ENCODE measurements around the gene CD2AP. TPM values are rescaled to one million over a fixed set of nuclear protein-coding genes. Genes with fewer than 3 reads are reported as not detected.

The CD2AP gene
- total RNA-seq, 3 donors from 2014 or later: 61.7 to 173 (median 104) TPM

GRCh38 chr6:47484616-47485015, 7.0 kb downstream of the CD2AP start:
- intact Hi-C loops (cut with DNase I, micrococcal nuclease): no loop called here
- no peak for ATAC-seq
- Histone ChIP-seq H3K36me3 (ENCODE audit: low read depth) (no peaks in the 10 kb centered on the region), H3K4me1 (ENCODE audit: low read depth) (peaks cover 38% of the 10 kb centered on the region), H3K9me3 (no peaks in the 10 kb centered on the region), H3K4me3 (no peak overlapping the region)
- DNase-seq: no peak
- no peak for TF ChIP-seq CTCF (IDR thresholded peaks at IDR 0.05)

- TF ChIP-seq CTCF (IDR thresholded peaks at IDR 0.05): no peak
- no peak for DNase-seq
- no peaks in the 10 kb centered on the region for H3K9me3 ChIP-seq
- intact Hi-C loops (cut with DNase I, micrococcal nuclease): no loop called here
- peaks cover 38% of the 10 kb centered on the region for H3K4me1 ChIP-seq (ENCODE audit: low read depth)
- ATAC-seq: no peak
- H3K4me3 ChIP-seq: no peak overlapping the region
- H3K36me3 ChIP-seq (ENCODE audit: low read depth): no peaks in the 10 kb centered on the region
Measured at GRCh38 chr6:47485083-47485482, 7.5 kb downstream of the CD2AP start.

GRCh38 chr6:47485491-47486135, 8.0 kb downstream of the CD2AP start:
- ATAC-seq: peak; percentile 71
- peaks cover 35% of the 10 kb centered on the region for H3K4me1 ChIP-seq (ENCODE audit: low read depth)
- intact Hi-C loops (cut with DNase I, micrococcal nuclease): no loop called here

GRCh38 chr6:47489995-47490394, 12.4 kb downstream of the CD2AP start:
- no peak for DNase-seq
- Histone ChIP-seq H3K4me1 (ENCODE audit: low read depth) (peaks cover 7% of the 10 kb centered on the region), H3K4me3 (no peak overlapping the region), H3K36me3 (ENCODE audit: low read depth) (no peaks in the 10 kb centered on the region), H3K9me3 (no peaks in the 10 kb centered on the region)
- TF ChIP-seq CTCF (IDR thresholded peaks at IDR 0.05): no peak
- ATAC-seq: no peak
- intact Hi-C loops (cut with DNase I, micrococcal nuclease): no loop called here

More at GRCh38 chr6:47485491-47486135, 8.0 kb downstream of the CD2AP start:
- TF ChIP-seq CTCF (IDR thresholded peaks at IDR 0.05): no peak
- Histone ChIP-seq H3K9me3 (no peaks in the 10 kb centered on the region), H3K4me3 (no peak overlapping the region), H3K36me3 (ENCODE audit: low read depth) (no peaks in the 10 kb centered on the region)
- DNase-seq: no peak

GRCh38 chr6:47490676-47491075, 13.1 kb downstream of the CD2AP start:
- Histone ChIP-seq H3K4me1 (ENCODE audit: low read depth) (peaks cover 5% of the 10 kb centered on the region), H3K36me3 (ENCODE audit: low read depth) (no peaks in the 10 kb centered on the region), H3K4me3 (no peak overlapping the region), H3K9me3 (no peaks in the 10 kb centered on the region)
- ATAC-seq (no peak), DNase-seq (no peak)
- no peak for TF ChIP-seq CTCF (IDR thresholded peaks at IDR 0.05)
- intact Hi-C loops (cut with DNase I, micrococcal nuclease): no loop called here

- Histone ChIP-seq H3K9me3 (no peaks in the 10 kb centered on the region), H3K4me3 (no peak overlapping the region), H3K4me1 (ENCODE audit: low read depth) (peaks cover 5% of the 10 kb centered on the region), H3K36me3 (ENCODE audit: low read depth) (no peaks in the 10 kb centered on the region)
- no peak for DNase-seq
- intact Hi-C loops (cut with DNase I, micrococcal nuclease): no loop called here
- no peak for ATAC-seq
- TF ChIP-seq CTCF (IDR thresholded peaks at IDR 0.05): no peak
Measured at GRCh38 chr6:47492355-47492754, 14.8 kb downstream of the CD2AP start.
